ENCODE data around the gene TGFBI.

The TGFBI gene

GRCh38 chr5:136099870-136100269 is 71.1 kb downstream of the TGFBI start:
- Histone ChIP-seq H3K4me3 (ENCODE audit: low read length) (no peak overlapping the region), H3K27me3 (ENCODE audit: low read depth, low read length) (no peaks in the 10 kb centered on the region), H3K27ac (ENCODE audit: low read length) (no peak overlapping the region), H3K79me2 (ENCODE audit: low read length) (no peaks in the 10 kb centered on the region), H2AFZ (ENCODE audit: low read depth, low read length) (no peak overlapping the region), H3K9ac (ENCODE audit: low read length) (no peak overlapping the region), H3K4me2 (ENCODE audit: low read length) (peak overlapping the region; percentile 12; the same call in 1 of the 2 replicates), H4K20me1 (ENCODE audit: insufficient read depth, low read length) (no peaks in the 10 kb centered on the region), H3K36me3 (replicated peaks; ENCODE audit: low read depth, low read length) (no peaks in the 10 kb centered on the region), H3K4me1 (ENCODE audit: low read length) (peaks cover 7% of the 10 kb centered on the region), H3K9me3 (ENCODE audit: insufficient read depth, low read length) (no peaks in the 10 kb centered on the region)
- TF ChIP-seq, protein P1, sequence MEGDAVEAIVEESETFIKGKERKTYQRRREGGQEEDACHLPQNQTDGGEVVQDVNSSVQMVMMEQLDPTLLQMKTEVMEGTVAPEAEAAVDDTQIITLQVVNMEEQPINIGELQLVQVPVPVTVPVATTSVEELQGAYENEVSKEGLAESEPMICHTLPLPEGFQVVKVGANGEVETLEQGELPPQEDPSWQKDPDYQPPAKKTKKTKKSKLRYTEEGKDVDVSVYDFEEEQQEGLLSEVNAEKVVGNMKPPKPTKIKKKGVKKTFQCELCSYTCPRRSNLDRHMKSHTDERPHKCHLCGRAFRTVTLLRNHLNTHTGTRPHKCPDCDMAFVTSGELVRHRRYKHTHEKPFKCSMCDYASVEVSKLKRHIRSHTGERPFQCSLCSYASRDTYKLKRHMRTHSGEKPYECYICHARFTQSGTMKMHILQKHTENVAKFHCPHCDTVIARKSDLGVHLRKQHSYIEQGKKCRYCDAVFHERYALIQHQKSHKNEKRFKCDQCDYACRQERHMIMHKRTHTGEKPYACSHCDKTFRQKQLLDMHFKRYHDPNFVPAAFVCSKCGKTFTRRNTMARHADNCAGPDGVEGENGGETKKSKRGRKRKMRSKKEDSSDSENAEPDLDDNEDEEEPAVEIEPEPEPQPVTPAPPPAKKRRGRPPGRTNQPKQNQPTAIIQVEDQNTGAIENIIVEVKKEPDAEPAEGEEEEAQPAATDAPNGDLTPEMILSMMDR (IDR thresholded peaks at IDR 0.05; ENCODE audit: low read depth, low read length) = no peak
- TF ChIP-seq EZH2phosphoT487 (IDR thresholded peaks at IDR 0.05; ENCODE audit: low read depth) = no peak

DNA sequence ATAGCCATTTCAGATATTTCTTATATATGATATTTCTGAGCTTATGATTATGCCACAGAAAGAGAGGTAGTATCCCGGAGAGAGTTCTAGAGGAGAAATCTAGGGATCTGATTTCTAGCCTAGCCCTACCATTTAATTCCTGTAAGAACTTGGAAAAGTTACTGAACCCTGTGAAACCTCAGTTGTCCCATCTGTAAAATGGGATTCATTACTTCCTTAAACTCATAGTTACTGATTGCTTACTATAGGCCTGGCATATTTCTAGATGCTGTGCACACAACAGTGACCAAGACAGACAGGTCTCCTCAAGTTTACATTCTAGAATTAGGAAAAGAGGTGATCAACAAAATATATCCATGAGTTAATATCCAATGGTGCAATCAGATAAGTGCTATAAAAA is 73.1 kb downstream of the TGFBI start:
- Histone ChIP-seq H4K20me1 (ENCODE audit: insufficient read depth, low read length) (no peaks in the 10 kb centered on the region), H3K79me2 (ENCODE audit: low read length) (no peaks in the 10 kb centered on the region), H2AFZ (ENCODE audit: low read depth, low read length) (no peak overlapping the region), H3K9me3 (ENCODE audit: insufficient read depth, low read length) (no peaks in the 10 kb centered on the region), H3K4me1 (ENCODE audit: low read length) (peaks cover 7% of the 10 kb centered on the region), H3K9ac (ENCODE audit: low read length) (no peak overlapping the region), H3K4me2 (ENCODE audit: low read length) (no peak overlapping the region), H3K4me3 (ENCODE audit: low read length) (no peak overlapping the region), H3K36me3 (replicated peaks; ENCODE audit: low read depth, low read length) (no peaks in the 10 kb centered on the region), H3K27ac (ENCODE audit: low read length) (no peak overlapping the region), H3K27me3 (ENCODE audit: low read depth, low read length) (no peaks in the 10 kb centered on the region)
- TF ChIP-seq, protein P1 (IDR thresholded peaks at IDR 0.05; ENCODE audit: low read depth, low read length) = no peak
- TF ChIP-seq EZH2phosphoT487 (IDR thresholded peaks at IDR 0.05; ENCODE audit: low read depth) = no peak

DNA sequence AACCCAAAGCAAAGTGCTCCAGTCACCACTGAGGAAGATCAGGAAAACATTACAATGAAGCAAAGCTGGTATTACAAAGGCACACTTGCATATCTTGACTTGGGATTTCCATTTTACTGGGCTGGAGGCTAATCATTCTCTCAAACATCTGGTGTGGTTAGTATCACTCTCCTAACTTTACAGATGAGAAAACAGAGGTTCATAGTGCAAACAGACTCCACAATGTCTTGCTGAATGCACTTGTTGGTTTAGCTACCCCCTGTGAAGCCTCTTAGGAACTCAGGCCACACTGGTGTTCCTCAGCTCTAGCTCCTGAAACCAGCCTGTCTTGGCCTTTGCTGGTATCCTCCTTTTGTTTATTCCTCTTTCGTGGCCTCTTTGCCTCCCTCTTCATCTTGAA is 74.3 kb downstream of the TGFBI start:
- peaks cover 7% of the 10 kb centered on the region for H3K4me1 ChIP-seq (ENCODE audit: low read length)
- no peak overlapping the region for H3K4me3 ChIP-seq (ENCODE audit: low read length)
- TF ChIP-seq, protein P1 (IDR thresholded peaks at IDR 0.05; ENCODE audit: low read depth, low read length) = no peak
- no peak for TF ChIP-seq EZH2phosphoT487 (IDR thresholded peaks at IDR 0.05; ENCODE audit: low read depth)
- H3K9ac ChIP-seq (ENCODE audit: low read length) = no peak overlapping the region
- H3K79me2 ChIP-seq (ENCODE audit: low read length) = no peaks in the 10 kb centered on the region
- H4K20me1 ChIP-seq (ENCODE audit: insufficient read depth, low read length) = no peaks in the 10 kb centered on the region
- H2AFZ ChIP-seq (ENCODE audit: low read depth, low read length) = no peak overlapping the region
- H3K27me3 ChIP-seq (ENCODE audit: low read depth, low read length) = no peaks in the 10 kb centered on the region
- H3K4me2 ChIP-seq (ENCODE audit: low read length) = no peak overlapping the region
- no peak overlapping the region for H3K27ac ChIP-seq (ENCODE audit: low read length)
- H3K36me3 ChIP-seq (replicated peaks; ENCODE audit: low read depth, low read length) = no peaks in the 10 kb centered on the region
- no peaks in the 10 kb centered on the region for H3K9me3 ChIP-seq (ENCODE audit: insufficient read depth, low read length)

- H3K9ac ChIP-seq (ENCODE audit: low read length) = no peak overlapping the region
- H3K36me3 ChIP-seq (replicated peaks; ENCODE audit: low read depth, low read length) = no peaks in the 10 kb centered on the region
- H3K79me2 ChIP-seq (ENCODE audit: low read length) = no peaks in the 10 kb centered on the region
- no peak overlapping the region for H3K4me3 ChIP-seq (ENCODE audit: low read length)
- H4K20me1 ChIP-seq (ENCODE audit: insufficient read depth, low read length) = no peaks in the 10 kb centered on the region
- no peaks in the 10 kb centered on the region for H3K27me3 ChIP-seq (ENCODE audit: low read depth, low read length)
- H3K4me1 ChIP-seq (ENCODE audit: low read length) = peaks cover 7% of the 10 kb centered on the region
- no peak overlapping the region for H3K4me2 ChIP-seq (ENCODE audit: low read length)
- no peak for TF ChIP-seq EZH2phosphoT487 (IDR thresholded peaks at IDR 0.05; ENCODE audit: low read depth)
- TF ChIP-seq, protein P1 (IDR thresholded peaks at IDR 0.05; ENCODE audit: low read depth, low read length) = no peak
- H3K27ac ChIP-seq (ENCODE audit: low read length) = no peak overlapping the region
- H2AFZ ChIP-seq (ENCODE audit: low read depth, low read length) = no peak overlapping the region
- H3K9me3 ChIP-seq (ENCODE audit: insufficient read depth, low read length) = no peaks in the 10 kb centered on the region
Observed at GRCh38 chr5:136104306-136104965, 75.6 kb downstream of the TGFBI start.
